Measurements from ENCODE around the gene CLSTN2. TPM values are rescaled to one million over a fixed set of nuclear protein-coding genes. Genes with fewer than 3 reads are reported as not detected.

CLSTN2 gene
- total RNA-seq, 4 donors from 2014 or later, result 3.7 to 9.5 (median 7.4) TPM

GRCh38 chr3:140303875-140304274, 368.9 kb downstream of the CLSTN2 start:
- 93% methylated on average over 2 of the region's 2 CpGs for WGBS

GRCh38 chr3:140308535-140308934, 373.6 kb downstream of the CLSTN2 start:
- Histone ChIP-seq H3K4me3 (no peak overlapping the region), H3K4me1 (peaks cover 0 to 7% (median 0%) of the 10 kb centered on the region in 4 donors), H3K9me3 (no peaks in the 10 kb centered on the region), H3K27ac (replicated peaks in 1 of 4) (no peak overlapping the region), H3K36me3 (no peaks in the 10 kb centered on the region), H3K27me3 (no peaks in the 10 kb centered on the region)
- WGBS, result 39% methylated on average over 2 of the region's 2 CpGs
- intact Hi-C loops (cut with DNase I), result no loop called here
- no peak for DNase-seq (ENCODE audit: extremely low spot score)
- TF ChIP-seq POLR2AphosphoS5 (IDR thresholded peaks at IDR 0.05) (no peak), CTCF (IDR thresholded peaks at IDR 0.05) (no peak), POLR2A (IDR thresholded peaks at IDR 0.05; ENCODE audit: low read depth) (no peak)

More at GRCh38 chr3:140303875-140304274, 368.9 kb downstream of the CLSTN2 start:
- H3K9me3 ChIP-seq, result no peaks in the 10 kb centered on the region
- peaks cover 0 to 7% (median 0%) of the 10 kb centered on the region in 4 donors for H3K4me1 ChIP-seq
- DNase-seq (ENCODE audit: extremely low spot score), result no peak
- H3K27ac ChIP-seq (replicated peaks in 1 of 4), result no peak overlapping the region
- H3K27me3 ChIP-seq, result no peaks in the 10 kb centered on the region
- TF ChIP-seq POLR2A (IDR thresholded peaks at IDR 0.05; ENCODE audit: low read depth) (no peak), CTCF (IDR thresholded peaks at IDR 0.05) (no peak), EP300 (IDR thresholded peaks at IDR 0.05) (no peak), POLR2AphosphoS5 (IDR thresholded peaks at IDR 0.05) (no peak)
- H3K36me3 ChIP-seq, result no peaks in the 10 kb centered on the region
- intact Hi-C loops (cut with DNase I), result no loop called here
- H3K4me3 ChIP-seq, result no peak overlapping the region

GRCh38 chr3:140311428-140311827, 376.4 kb downstream of the CLSTN2 start:
- no peak for DNase-seq (ENCODE audit: extremely low spot score)
- H3K9me3 ChIP-seq, result no peaks in the 10 kb centered on the region
- no peak overlapping the region for H3K27ac ChIP-seq (replicated peaks in 1 of 4)
- intact Hi-C loops (cut with DNase I), result no loop called here
- H3K27me3 ChIP-seq, result no peaks in the 10 kb centered on the region
- no peaks in the 10 kb centered on the region for H3K36me3 ChIP-seq
- H3K4me3 ChIP-seq, result no peak overlapping the region
- WGBS, result 92% methylated on average over 5 of the region's 5 CpGs
- TF ChIP-seq EP300 (IDR thresholded peaks at IDR 0.05), result no peak
- no peak for TF ChIP-seq POLR2A (IDR thresholded peaks at IDR 0.05; ENCODE audit: low read depth)
- TF ChIP-seq CTCF (IDR thresholded peaks at IDR 0.05), result no peak
- TF ChIP-seq POLR2AphosphoS5 (IDR thresholded peaks at IDR 0.05), result no peak
- H3K4me1 ChIP-seq, result peaks cover 0 to 7% (median 0%) of the 10 kb centered on the region in 4 donors

GRCh38 chr3:140315955-140316354, 381.0 kb downstream of the CLSTN2 start:
- Histone ChIP-seq H3K4me1 (no peaks in the 10 kb centered on the region), H3K9me3 (no peaks in the 10 kb centered on the region), H3K4me3 (no peak overlapping the region), H3K27me3 (no peaks in the 10 kb centered on the region), H3K36me3 (no peaks in the 10 kb centered on the region), H3K27ac (replicated peaks in 1 of 4) (no peak overlapping the region)
- TF ChIP-seq POLR2A (IDR thresholded peaks at IDR 0.05; ENCODE audit: low read depth) (no peak), POLR2AphosphoS5 (IDR thresholded peaks at IDR 0.05) (no peak), EP300 (IDR thresholded peaks at IDR 0.05) (no peak), CTCF (IDR thresholded peaks at IDR 0.05) (no peak)
- DNase-seq (ENCODE audit: extremely low spot score), result no peak
- intact Hi-C loops (cut with DNase I), result no loop called here

GRCh38 chr3:140316466-140316865, 381.5 kb downstream of the CLSTN2 start:
- Histone ChIP-seq H3K9me3 (no peaks in the 10 kb centered on the region), H3K36me3 (no peaks in the 10 kb centered on the region), H3K27me3 (no peaks in the 10 kb centered on the region), H3K27ac (replicated peaks in 1 of 4) (no peak overlapping the region), H3K4me3 (no peak overlapping the region), H3K4me1 (no peaks in the 10 kb centered on the region)
- 50% methylated on average over 1 of the region's 1 CpG for WGBS
- no peak for TF ChIP-seq EP300 (IDR thresholded peaks at IDR 0.05)
- no peak for TF ChIP-seq POLR2AphosphoS5 (IDR thresholded peaks at IDR 0.05)
- TF ChIP-seq CTCF (IDR thresholded peaks at IDR 0.05), result no peak
- TF ChIP-seq POLR2A (IDR thresholded peaks at IDR 0.05; ENCODE audit: low read depth), result no peak
- DNase-seq (ENCODE audit: extremely low spot score), result no peak
- intact Hi-C loops (cut with DNase I), result no loop called here

Measured in esophagus muscularis mucosa (tissue), 4 donors.